HT1080 (cell line): Measurements from ENCODE around the gene RPS3. TPM values are rescaled to one million over a fixed set of nuclear protein-coding genes. Genes with fewer than 3 reads are reported as not detected.
A peak's percentile ranks its signal among the peaks of the same experiment; 100 is the strongest.
"Not testable (repeated sequence)": the region's sequence is repeated elsewhere in the genome, so short reads cannot be mapped to it uniquely, and the experiment has no call there.

Experiments
- DNase-seq: peaks from one replicate; pipeline ENCODE4 v3.0.0-alpha.2; 2015; ENCODE audit warnings: low read depth
- total RNA-seq: library from RNA; depleted of rRNA; stranded (reverse); fragments of >200 nt; shearing (Covaris generic); gene quantifications from 2 replicates; pipeline ENCODE4 v1.2.3, GENCODE V29; 2014

RPS3 gene
- total RNA-seq, 1 experiment from 2014 or later: 2,311 TPM

GRCh38 chr11:75380245-75380644, 19.1 kb upstream of the RPS3 start:
- DNase-seq: no peak

GRCh38 chr11:75380716-75381420, 18.4 kb upstream of the RPS3 start:
- DNase-seq: no peak

GRCh38 chr11:75383246-75383645, 16.1 kb upstream of the RPS3 start:
- DNase-seq: no peak

- no peak for DNase-seq
Measured at GRCh38 chr11:75384438-75385080, 14.8 kb upstream of the RPS3 start.

GRCh38 chr11:75386942-75387630, 12.2 kb upstream of the RPS3 start:
- DNase-seq: no peak

GRCh38 chr11:75387736-75388294, 11.5 kb upstream of the RPS3 start:
- no peak for DNase-seq

GRCh38 chr11:75388386-75389275, 10.7 kb upstream of the RPS3 start:
- peak; percentile 76 for DNase-seq

GRCh38 chr11:75389276-75389605, 10.1 kb upstream of the RPS3 start:
- DNase-seq: no peak

- DNase-seq: no peak
Measured at GRCh38 chr11:75389925-75390324, 9.4 kb upstream of the RPS3 start.

GRCh38 chr11:75394085-75394840, 5.1 kb upstream of the RPS3 start:
- DNase-seq: no peak

GRCh38 chr11:75398906-75399305, 412 bp upstream of the RPS3 start:
- no peak for DNase-seq

- no peak for DNase-seq
Measured at GRCh38 chr11:75400146-75400865, 988 bp downstream of the RPS3 start.

GRCh38 chr11:75402002-75402773, 2.9 kb downstream of the RPS3 start:
- no peak for DNase-seq

- no peak for DNase-seq
Measured at GRCh38 chr11:75403037-75403436, 3.7 kb downstream of the RPS3 start.

- DNase-seq: no peak
Measured at GRCh38 chr11:75403983-75404658, 4.8 kb downstream of the RPS3 start.

- DNase-seq: no peak
Measured at GRCh38 chr11:75406338-75406777, 7.0 kb downstream of the RPS3 start.

- DNase-seq: no peak
Measured at GRCh38 chr11:75408957-75409219, 9.6 kb downstream of the RPS3 start.

GRCh38 chr11:75409971-75410370, 10.7 kb downstream of the RPS3 start:
- DNase-seq: not testable (repeated sequence)

- DNase-seq: not testable (repeated sequence)
Measured at GRCh38 chr11:75413146-75413545, 13.8 kb downstream of the RPS3 start.
